H1 (cell line): ENCODE results near the gene ROBO2. TPM values are rescaled to one million over a fixed set of nuclear protein-coding genes. Genes with fewer than 3 reads are reported as not detected.

ENCODE experiments used
- CTCF ChIA-PET: fragments of 300-600 bp; sonication (Branson Sonifier 250); formaldehyde crosslinking; loops from one replicate; lab custom pipeline; 2021; ENCODE audit not compliant: partially characterized antibody; lab: Charles Lee
- POLR2A ChIA-PET: fragments of 300-600 bp; sonication (Branson Sonifier 250); formaldehyde crosslinking; loops from one replicate; lab custom pipeline; 2021; ENCODE audit warnings: inconsistent platforms; ENCODE audit not compliant: partially characterized antibody; lab: Charles Lee
- DNase-seq, 2 experiments: peaks; one replicate each; pipeline versions ENCODE4 v3.0.0 to v3.0.0-alpha.2; 2010 to 2022; ENCODE audit warnings: low spot score in 2 of 2, low read depth in 1 of 2, mixed read lengths in 1 of 2
- FAIRE-seq: peaks from 2 replicates; lab custom pipeline; 2011; peaks lifted over from hg19 to GRCh38; lab: Jason Lieb, UNC
- H2AFZ ChIP-seq: 2 replicates; pipeline ENCODE4 v1.8.1; 2012; ENCODE audit warnings: low read length, inconsistent platforms
- H2AK5ac ChIP-seq: 2 replicates; pipeline ENCODE4 v1.6.1; 2013; ENCODE audit warnings: low read depth, low read length
- H2BK120ac ChIP-seq: replicated peaks from 2 replicates; pipeline ENCODE3; 2013; ENCODE audit warnings: low read depth, low read length, inconsistent platforms
- H2BK12ac ChIP-seq: 2 replicates; pipeline ENCODE4 v1.6.1; 2013; ENCODE audit warnings: low read depth, low read length
- H2BK15ac ChIP-seq: 2 replicates; pipeline ENCODE4 v1.6.1; 2013; ENCODE audit warnings: low read length
- H2BK20ac ChIP-seq: 2 replicates; pipeline ENCODE4 v1.6.1; 2013; ENCODE audit warnings: low read length
- H2BK5ac ChIP-seq: 2 replicates; pipeline ENCODE4 v1.6.1; 2013; ENCODE audit warnings: low read depth, low read length
- H3K14ac ChIP-seq: 2 replicates; pipeline ENCODE4 v1.6.1; 2013; ENCODE audit warnings: inconsistent platforms; ENCODE audit not compliant: insufficient read length
- H3K18ac ChIP-seq: 2 replicates; pipeline ENCODE4 v1.6.1; 2013; ENCODE audit warnings: low read length; ENCODE audit errors: extremely low read depth
- H3K23ac ChIP-seq: 2 replicates; pipeline ENCODE4 v1.6.1; 2013; ENCODE audit warnings: inconsistent platforms; ENCODE audit not compliant: insufficient read length
- H3K23me2 ChIP-seq: 2 replicates; pipeline ENCODE4 v1.6.1; 2013; ENCODE audit warnings: low read depth, low read length
- H3K27ac ChIP-seq: 2 replicates; pipeline ENCODE4 v1.6.1; 2011; ENCODE audit warnings: low read depth, low read length, inconsistent platforms
- H3K27me3 ChIP-seq, 4 experiments: replicated peaks in 1 of 4; 1 replicate in 1 of 4; 2 replicates in 3 of 4; pipeline versions ENCODE4 v1.6.1 to v1.8.1; 2011 to 2013; ENCODE audit warnings: low read length in 3 of 4, mild to moderate bottlenecking in 3 of 4, inconsistent platforms in 2 of 4, mixed read lengths in 2 of 4, moderate library complexity in 1 of 4; ENCODE audit not compliant: control insufficient read depth in 3 of 4, insufficient read depth in 3 of 4; ENCODE audit errors: extremely low read depth in 1 of 4
- H3K36me3 ChIP-seq, 4 experiments: 2 replicates each; pipeline versions ENCODE4 v1.6.1 to v1.8.1; 2011 to 2013; ENCODE audit warnings: mild to moderate bottlenecking in 4 of 4, low read length in 3 of 4, moderate library complexity in 2 of 4, control low read depth in 1 of 4, inconsistent platforms in 1 of 4; ENCODE audit not compliant: insufficient read depth in 4 of 4, control insufficient read depth in 2 of 4
- H3K4ac ChIP-seq: replicated peaks from 2 replicates; pipeline ENCODE3; 2013; ENCODE audit warnings: low read length, low read depth, mixed read lengths, inconsistent platforms; ENCODE audit not compliant: insufficient read length
- H3K4me1 ChIP-seq, 4 experiments: replicated peaks in 1 of 4; 1 replicate in 1 of 4; 2 replicates in 3 of 4; pipeline versions ENCODE4 v1.6.1 to v1.8.1; 2011 to 2013; ENCODE audit warnings: low read length in 3 of 4, inconsistent platforms in 2 of 4, mixed read lengths in 1 of 4; ENCODE audit not compliant: insufficient read depth in 4 of 4, control insufficient read depth in 3 of 4
- H3K4me2 ChIP-seq, 2 experiments: 2 replicates each; pipeline versions ENCODE4 v1.6.1 to v1.8.1; 2011 to 2013; ENCODE audit warnings: low read depth in 2 of 2, low read length in 2 of 2, control low read depth in 1 of 2, inconsistent platforms in 1 of 2, mild to moderate bottlenecking in 1 of 2; ENCODE audit not compliant: insufficient read depth in 1 of 2
- H3K4me3 ChIP-seq, 4 experiments: fragments of 200-600, 300-600 bp in 1 of 4; sonication (generic), shearing (Covaris generic), sonication (Bioruptor Twin) in 1 of 4; 2 replicates each; pipeline versions ENCODE4 v1.5.1 to v1.8.1; 2011 to 2016; ENCODE audit warnings: low read length in 4 of 4, low read depth in 3 of 4, control low read depth in 2 of 4, inconsistent platforms in 2 of 4, mild to moderate bottlenecking in 2 of 4, mixed read lengths in 1 of 4, moderate library complexity in 1 of 4; ENCODE audit not compliant: insufficient read depth in 2 of 4; ENCODE audit errors: extremely low read depth in 1 of 4
- H3K56ac ChIP-seq: replicated peaks from 2 replicates; pipeline ENCODE3; 2013; ENCODE audit warnings: low read depth, mild to moderate bottlenecking, mixed read lengths, low read length, inconsistent platforms; ENCODE audit not compliant: insufficient read length
- H3K79me1 ChIP-seq: 2 replicates; pipeline ENCODE4 v1.6.1; 2013; ENCODE audit warnings: low read depth, low read length, control low read depth
- H3K79me2 ChIP-seq, 2 experiments: 2 replicates each; pipeline versions ENCODE4 v1.6.1 to v1.8.1; 2012 to 2013; ENCODE audit warnings: low read length in 2 of 2, mild to moderate bottlenecking in 2 of 2, inconsistent platforms in 1 of 2; ENCODE audit not compliant: insufficient read depth in 2 of 2, control insufficient read depth in 1 of 2
- H3K9ac ChIP-seq, 4 experiments: replicated peaks in 1 of 4; 1 replicate in 1 of 4; 2 replicates in 3 of 4; pipeline versions ENCODE4 v1.6.1 to v1.8.1; 2011 to 2013; ENCODE audit warnings: low read depth in 3 of 4, low read length in 3 of 4, control low read depth in 2 of 4, mild to moderate bottlenecking in 2 of 4, moderate library complexity in 2 of 4, inconsistent platforms in 1 of 4; ENCODE audit errors: extremely low read depth in 1 of 4
- H3K9me3 ChIP-seq, 2 experiments: 2 replicates each; pipeline versions ENCODE4 v1.6.1 to v1.8.1; 2012 to 2013; ENCODE audit warnings: mild to moderate bottlenecking in 2 of 2, moderate library complexity in 2 of 2, control low read depth in 1 of 2, inconsistent platforms in 1 of 2, low read depth in 1 of 2, low read length in 1 of 2, mixed read lengths in 1 of 2; ENCODE audit not compliant: insufficient read depth in 2 of 2
- H4K20me1 ChIP-seq, 2 experiments: replicated peaks in 1 of 2; 2 replicates each; pipeline versions ENCODE3 to v1.8.1; 2011 to 2013; ENCODE audit warnings: inconsistent platforms in 2 of 2, low read length in 2 of 2, mild to moderate bottlenecking in 1 of 2; ENCODE audit not compliant: insufficient read depth in 2 of 2, control insufficient read depth in 1 of 2
- H4K5ac ChIP-seq: 2 replicates; pipeline ENCODE4 v1.6.1; 2013; ENCODE audit warnings: low read length, low read depth, mixed read lengths, inconsistent platforms; ENCODE audit not compliant: insufficient read length
- H4K8ac ChIP-seq: 2 replicates; pipeline ENCODE4 v1.8.0; 2013; ENCODE audit warnings: mild to moderate bottlenecking, moderate library complexity, low read length, inconsistent platforms; ENCODE audit not compliant: insufficient read depth; ENCODE audit errors: extremely low read depth
- H4K91ac ChIP-seq: replicated peaks from 2 replicates; pipeline ENCODE3; 2013; ENCODE audit warnings: low read length, mixed read lengths, inconsistent platforms; ENCODE audit not compliant: insufficient read length
- BACH1 ChIP-seq: IDR thresholded peaks from 2 replicates; pipeline ENCODE4 v1.6.1; 2012; ENCODE audit warnings: low read length, improper control_type of control experiment
- BRCA1 ChIP-seq: IDR thresholded peaks from 2 replicates; pipeline ENCODE4 v1.6.1; 2012; ENCODE audit warnings: low read depth, low read length, improper control_type of control experiment
- CHD1 ChIP-seq: IDR thresholded peaks from 2 replicates; pipeline ENCODE4 v1.6.1; 2012; ENCODE audit warnings: low read depth, low read length, improper control_type of control experiment
- CREB1 ChIP-seq: IDR thresholded peaks from 2 replicates; pipeline ENCODE4 v1.6.1; 2012; ENCODE audit warnings: inconsistent platforms
- EZH2 ChIP-seq: fragments of 200-600 bp; sonication (generic); IDR thresholded peaks from 2 replicates; pipeline ENCODE4 v1.7.1; 2012; ENCODE audit warnings: low read depth, mild to moderate bottlenecking, moderate library complexity, low read length, inconsistent platforms; ENCODE audit not compliant: severe bottlenecking
- GABPA ChIP-seq: IDR thresholded peaks from 2 replicates; pipeline ENCODE4 v1.6.1; 2011; ENCODE audit warnings: mild to moderate bottlenecking, low read length, moderate library complexity, borderline replicate concordance; ENCODE audit not compliant: insufficient read depth
- PHF8 ChIP-seq: fragments of 200-600 bp; sonication (generic); conservative IDR thresholded peaks from 2 replicates; pipeline ENCODE4 v1.7.1; 2012; ENCODE audit warnings: low read depth, mild to moderate bottlenecking, inconsistent platforms, low read length, moderate library complexity
- RAD21 ChIP-seq, 2 experiments: IDR thresholded peaks in 1 of 2; conservative IDR thresholded peaks in 1 of 2; 2 replicates each; pipeline ENCODE4 v1.6.1; 2011; ENCODE audit warnings: low read depth in 2 of 2, low read length in 2 of 2, improper control_type of control experiment in 1 of 2, inconsistent platforms in 1 of 2, mild to moderate bottlenecking in 1 of 2, moderate library complexity in 1 of 2
- SIN3A ChIP-seq, 2 experiments: IDR thresholded peaks in 1 of 2; conservative IDR thresholded peaks in 1 of 2; 2 replicates each; pipeline ENCODE4 v1.6.1; 2011 to 2012; ENCODE audit warnings: low read length in 2 of 2, improper control_type of control experiment in 1 of 2, low read depth in 1 of 2, mild to moderate bottlenecking in 1 of 2
- SP1 ChIP-seq: IDR thresholded peaks from 2 replicates; pipeline ENCODE4 v1.6.1; 2011; ENCODE audit warnings: low read depth, low read length
- SP2 ChIP-seq: IDR thresholded peaks from 2 replicates; pipeline ENCODE4 v1.6.1; 2012; ENCODE audit warnings: mild to moderate bottlenecking, low read length, inconsistent platforms
- SRF ChIP-seq: IDR thresholded peaks from 2 replicates; pipeline ENCODE4 v1.6.1; 2011; ENCODE audit warnings: mild to moderate bottlenecking, low read depth, low read length, moderate library complexity
- TAF7 ChIP-seq: optimal IDR thresholded peaks from 2 replicates; pipeline ENCODE3; 2011; ENCODE audit warnings: low read depth, mild to moderate bottlenecking, inconsistent platforms, low read length, moderate library complexity, borderline replicate concordance
- TBP ChIP-seq: IDR thresholded peaks from 2 replicates; pipeline ENCODE4 v1.6.1; 2011; ENCODE audit warnings: low read depth, low read length, improper control_type of control experiment
- WGBS, 2 experiments: shearing (Covaris generic) in 1 of 2; methylation state at CpG; one replicate each; pipeline versions ENCODE4 v1.1.6 to v1.1.7; 2013 to 2015; ENCODE audit warnings: low lambda C conversion rate in 2 of 2, mixed read lengths in 2 of 2, inconsistent platforms in 1 of 2, low coverage in 1 of 2, missing lambda C conversion rate in 1 of 2; ENCODE audit not compliant: insufficient replicate concordance in 2 of 2, insufficient coverage in 1 of 2, insufficient read length in 1 of 2; ENCODE audit errors: extremely low coverage in 1 of 2, missing lambda C conversion rate in 1 of 2; 5-methylcytosine and 5-hydroxymethylcytosine counted together
- polyA plus RNA-seq, 7 experiments: library from polyadenylated mRNA; depleted of rRNA in 3 of 7; stranded (reverse) in 5 of 7; unstranded in 2 of 7; fragments of >200 nt in 5 of 7; fragments of 200-250 nt in 2 of 7; gene quantifications; 1 replicate in 5 of 7; 2 replicates in 1 of 7; 4 replicates in 1 of 7; pipeline versions ENCODE4 v1.2.1 to v1.2.3, GENCODE V29; 2011 to 2013; ENCODE audit warnings: missing spikeins in 2 of 7, mixed read lengths in 2 of 7
- total RNA-seq: library from RNA; stranded (reverse); fragmentation: NEBNext Ultra II Directional; extraction: Animal tissue kit (Norgen Biotek cat#: 25700); gene quantifications from 2 replicates; pipeline ENCODE4 v1.2.1, GENCODE V29; 2021

The ROBO2 gene
- total and polyA plus RNA-seq, 2 of the 8 experiments (the other 6 are each of a cell fraction or from before 2014, with no cell fraction given), result 1.5 to 2.9 TPM

DNA sequence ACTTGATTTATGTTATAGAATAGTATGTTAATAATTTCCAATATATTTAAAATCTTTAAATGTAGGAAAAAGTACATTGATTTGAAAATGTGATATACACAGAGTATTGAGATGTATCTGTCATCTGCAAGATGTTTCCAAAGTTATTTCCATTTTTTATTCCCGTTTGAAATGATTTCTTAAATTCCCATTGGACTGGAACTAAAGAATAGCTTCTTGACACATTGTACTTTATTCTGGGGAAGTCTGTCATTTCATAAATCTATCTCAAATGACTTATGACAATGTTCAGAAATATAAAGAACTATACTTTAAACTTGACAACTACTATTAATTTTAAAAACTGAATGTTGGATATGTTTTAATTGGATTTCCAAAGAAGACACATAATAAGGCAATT lies 489.6 kb downstream of the ROBO2 start:
- H3K79me2 ChIP-seq, result no peaks in the 10 kb centered on the region
- H2BK5ac ChIP-seq, result no peak overlapping the region
- 77% methylated on average over 1 of the region's 1 CpG; no CpG with 5 or more reads in 1 of the 2 experiments for WGBS, 2 experiments
- H4K20me1 ChIP-seq, result no peaks in the 10 kb centered on the region
- ChIA-PET POLR2A (no interaction called here), CTCF (interaction anchor here (0.7 to 1.3 kb wide), 2 partner anchors 154 to 210 kb away, joined by 3 read pairs; no protein-coding TSS in a partner anchor)
- H3K27ac ChIP-seq, result no peak overlapping the region
- no peak overlapping the region for H3K4ac ChIP-seq
- no peak overlapping the region for H3K23ac ChIP-seq
- H3K4me2 ChIP-seq, result no peak overlapping the region
- H3K4me3 ChIP-seq, result no peak overlapping the region
- FAIRE-seq (no peak), DNase-seq (no peak)
- no peak overlapping the region for H2BK12ac ChIP-seq
- no peak overlapping the region for H3K56ac ChIP-seq
- H4K5ac ChIP-seq, result no peak overlapping the region
- no peak overlapping the region for H3K9ac ChIP-seq
- no peaks in the 10 kb centered on the region for H3K79me1 ChIP-seq
- H3K9me3 ChIP-seq, result peaks cover 4% of the 10 kb centered on the region in 2 experiments; a peak in 1 of 4 replicates
- no peak overlapping the region for H2BK20ac ChIP-seq
- no peaks in the 10 kb centered on the region for H3K36me3 ChIP-seq
- H3K14ac ChIP-seq, result no peak overlapping the region
- no peak overlapping the region for H2BK120ac ChIP-seq
- no peak overlapping the region for H3K18ac ChIP-seq
- H2AK5ac ChIP-seq, result no peak overlapping the region
- H4K91ac ChIP-seq, result no peak overlapping the region
- H3K23me2 ChIP-seq, result no peaks in the 10 kb centered on the region
- no peaks in the 10 kb centered on the region for H3K27me3 ChIP-seq
- no peak overlapping the region for H2AFZ ChIP-seq
- peaks cover 0 to 4% (median 0%) of the 10 kb centered on the region in 4 experiments; a peak in 1 of 7 replicates for H3K4me1 ChIP-seq
- no peak overlapping the region for H2BK15ac ChIP-seq
- H4K8ac ChIP-seq, result no peak overlapping the region
- no peak for TF ChIP-seq BRCA1
- no peak for TF ChIP-seq BACH1
- TF ChIP-seq PHF8, result no peak
- no peak for TF ChIP-seq EZH2
- TF ChIP-seq SP2, result no peak
- TF ChIP-seq SRF, result no peak
- TF ChIP-seq RAD21 (IDR thresholded peaks at IDR 0.05 in 1 of 2, conservative IDR thresholded peaks at IDR 0.05 in 1 of 2; ENCODE audit: low read depth in 2 of 2, low read length in 2 of 2), result no peak
- TF ChIP-seq SIN3A (conservative IDR thresholded peaks at IDR 0.05 in 1 of 2, IDR thresholded peaks at IDR 0.05 in 1 of 2; ENCODE audit: low read depth in 1 of 2, low read length in 2 of 2), result no peak
- no peak for TF ChIP-seq TAF7
- no peak for TF ChIP-seq CHD1
- TF ChIP-seq GABPA, result no peak
- TF ChIP-seq CREB1, result no peak
- TF ChIP-seq SP1, result no peak
- no peak for TF ChIP-seq TBP
